Measurements from ENCODE around the gene GTF2F1.

DNA sequence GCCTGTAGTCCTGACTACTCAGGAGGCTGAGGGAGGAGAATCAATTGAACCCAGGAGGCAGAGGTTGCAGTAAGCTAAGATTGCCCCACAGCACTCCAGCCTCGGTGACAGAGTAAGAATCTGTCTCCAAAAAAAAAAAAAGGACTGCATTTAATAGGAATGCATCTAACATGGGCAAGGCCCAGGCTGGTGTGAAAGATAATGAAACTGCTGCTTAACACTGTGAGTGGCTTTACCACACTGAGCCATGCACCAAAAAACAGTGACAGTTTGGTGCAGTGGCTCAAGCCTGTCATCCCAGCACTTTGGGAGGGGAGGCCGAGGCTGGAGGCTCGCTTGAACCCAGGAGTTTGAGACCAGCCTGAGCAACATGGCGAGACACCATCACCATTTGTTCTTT, 8.6 kb downstream of the GTF2F1 start:
- TF ChIP-seq POLR2AphosphoS5 (IDR thresholded peaks at IDR 0.05) (no peak), POLR2A (IDR thresholded peaks at IDR 0.05) (no peak), EP300 (IDR thresholded peaks at IDR 0.05) (no peak)
- TF ChIP-seq, protein P1, sequence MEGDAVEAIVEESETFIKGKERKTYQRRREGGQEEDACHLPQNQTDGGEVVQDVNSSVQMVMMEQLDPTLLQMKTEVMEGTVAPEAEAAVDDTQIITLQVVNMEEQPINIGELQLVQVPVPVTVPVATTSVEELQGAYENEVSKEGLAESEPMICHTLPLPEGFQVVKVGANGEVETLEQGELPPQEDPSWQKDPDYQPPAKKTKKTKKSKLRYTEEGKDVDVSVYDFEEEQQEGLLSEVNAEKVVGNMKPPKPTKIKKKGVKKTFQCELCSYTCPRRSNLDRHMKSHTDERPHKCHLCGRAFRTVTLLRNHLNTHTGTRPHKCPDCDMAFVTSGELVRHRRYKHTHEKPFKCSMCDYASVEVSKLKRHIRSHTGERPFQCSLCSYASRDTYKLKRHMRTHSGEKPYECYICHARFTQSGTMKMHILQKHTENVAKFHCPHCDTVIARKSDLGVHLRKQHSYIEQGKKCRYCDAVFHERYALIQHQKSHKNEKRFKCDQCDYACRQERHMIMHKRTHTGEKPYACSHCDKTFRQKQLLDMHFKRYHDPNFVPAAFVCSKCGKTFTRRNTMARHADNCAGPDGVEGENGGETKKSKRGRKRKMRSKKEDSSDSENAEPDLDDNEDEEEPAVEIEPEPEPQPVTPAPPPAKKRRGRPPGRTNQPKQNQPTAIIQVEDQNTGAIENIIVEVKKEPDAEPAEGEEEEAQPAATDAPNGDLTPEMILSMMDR (IDR thresholded peaks at IDR 0.05): no peak

Measured in gastroesophageal sphincter (tissue), 3 donors.